GM12865 (cell line): ENCODE data around the gene TSPAN9.

ENCODE experiments used
- DNase-seq: peaks from one replicate; pipeline ENCODE4 v3.0.0; 2010; ENCODE audit warnings: low read depth
- H3K4me3 ChIP-seq: 2 replicates; pipeline ENCODE4 v1.5.1; 2011; ENCODE audit warnings: mild to moderate bottlenecking, low read depth, low read length, control low read depth
- TF ChIP-seq, protein P1 (sequence below): IDR thresholded peaks from 2 replicates; pipeline ENCODE4 v1.5.1; 2011; ENCODE audit warnings: low read length, control low read depth, low read depth, inconsistent platforms; ENCODE audit not compliant: insufficient read depth; ENCODE audit errors: missing control alignments

TSPAN9 gene

DNA sequence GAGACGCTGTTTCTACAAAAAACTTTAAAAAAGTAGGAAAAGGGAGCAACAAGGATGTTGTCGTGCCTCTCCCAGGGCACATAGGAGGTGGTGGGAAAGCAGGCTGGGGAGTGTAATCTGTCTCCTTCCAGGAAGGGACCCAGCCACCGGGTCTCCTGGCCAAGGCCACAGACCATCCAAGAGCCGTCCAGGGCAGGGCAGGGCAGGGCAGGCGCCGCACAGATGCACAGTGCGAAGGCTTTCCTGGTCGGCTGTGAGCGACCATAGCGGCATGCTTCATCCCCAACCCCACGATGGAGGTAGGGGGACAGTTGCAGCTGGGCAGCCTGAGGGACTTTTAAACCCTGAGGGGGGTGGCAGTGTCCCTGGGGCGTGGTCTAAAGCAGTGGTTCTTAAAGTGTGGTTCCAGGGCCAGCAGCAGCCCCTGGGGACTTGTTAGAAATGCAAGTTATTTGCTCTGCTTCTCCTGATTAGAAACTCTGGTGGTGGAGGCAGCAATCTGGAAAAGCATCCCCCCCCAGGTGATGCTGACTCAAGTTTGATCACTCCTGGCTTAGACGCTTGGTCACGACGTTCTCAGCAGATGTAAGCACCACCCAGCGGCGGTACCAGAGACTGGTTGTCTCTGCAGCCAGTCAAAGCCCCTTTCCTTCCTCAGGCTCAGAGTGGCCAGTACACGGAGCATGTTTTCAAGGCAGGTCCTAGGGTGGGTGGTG lies 216.4 kb downstream of the TSPAN9 start:
- H3K4me3 ChIP-seq, result no peak overlapping the region
- DNase-seq, result no peak
- TF ChIP-seq, protein P1, sequence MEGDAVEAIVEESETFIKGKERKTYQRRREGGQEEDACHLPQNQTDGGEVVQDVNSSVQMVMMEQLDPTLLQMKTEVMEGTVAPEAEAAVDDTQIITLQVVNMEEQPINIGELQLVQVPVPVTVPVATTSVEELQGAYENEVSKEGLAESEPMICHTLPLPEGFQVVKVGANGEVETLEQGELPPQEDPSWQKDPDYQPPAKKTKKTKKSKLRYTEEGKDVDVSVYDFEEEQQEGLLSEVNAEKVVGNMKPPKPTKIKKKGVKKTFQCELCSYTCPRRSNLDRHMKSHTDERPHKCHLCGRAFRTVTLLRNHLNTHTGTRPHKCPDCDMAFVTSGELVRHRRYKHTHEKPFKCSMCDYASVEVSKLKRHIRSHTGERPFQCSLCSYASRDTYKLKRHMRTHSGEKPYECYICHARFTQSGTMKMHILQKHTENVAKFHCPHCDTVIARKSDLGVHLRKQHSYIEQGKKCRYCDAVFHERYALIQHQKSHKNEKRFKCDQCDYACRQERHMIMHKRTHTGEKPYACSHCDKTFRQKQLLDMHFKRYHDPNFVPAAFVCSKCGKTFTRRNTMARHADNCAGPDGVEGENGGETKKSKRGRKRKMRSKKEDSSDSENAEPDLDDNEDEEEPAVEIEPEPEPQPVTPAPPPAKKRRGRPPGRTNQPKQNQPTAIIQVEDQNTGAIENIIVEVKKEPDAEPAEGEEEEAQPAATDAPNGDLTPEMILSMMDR, result no peak

DNA sequence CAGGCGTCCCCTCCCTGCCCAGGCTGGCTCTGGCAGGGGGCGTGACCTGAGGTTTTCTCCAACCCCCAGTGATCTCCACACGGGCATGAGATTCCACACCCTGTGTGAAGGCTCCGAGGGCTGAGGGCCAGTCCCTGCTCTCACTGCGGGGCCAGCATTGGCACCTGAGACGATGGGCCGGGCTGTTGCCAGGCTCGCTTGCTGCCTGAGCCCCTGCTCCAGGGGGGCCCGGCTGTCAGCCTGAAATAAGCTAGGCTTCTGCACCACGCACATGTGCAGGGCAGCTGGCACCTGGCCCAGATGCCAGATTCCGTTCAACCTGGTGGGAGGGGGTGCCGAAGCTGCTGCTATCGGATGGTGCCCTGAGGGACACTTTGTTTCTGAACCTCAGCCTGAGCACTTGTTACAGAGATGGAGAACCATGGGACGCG lies 217.3 kb downstream of the TSPAN9 start:
- H3K4me3 ChIP-seq, result no peak overlapping the region
- no peak for DNase-seq
- TF ChIP-seq, protein P1, result no peak

DNA sequence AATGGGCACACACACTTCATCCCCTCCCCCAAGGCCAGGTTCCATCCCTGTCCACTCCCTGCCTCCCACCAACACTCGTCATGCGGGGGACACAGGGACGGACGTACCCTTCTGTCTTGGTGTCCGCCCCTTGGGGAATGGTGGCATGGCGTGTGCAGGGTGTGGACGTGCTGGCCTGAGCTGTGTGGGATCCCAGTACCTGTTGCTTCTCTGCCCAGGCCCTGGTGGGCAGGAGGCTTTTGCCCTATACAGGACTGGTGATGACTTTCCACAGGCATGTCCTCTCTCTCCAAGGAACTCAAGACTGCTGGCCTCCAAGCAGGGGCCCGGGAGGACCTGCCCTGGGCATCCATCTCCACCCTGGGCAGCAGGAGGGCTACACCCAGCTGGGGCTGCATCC lies 218.0 kb downstream of the TSPAN9 start:
- no peak for DNase-seq
- TF ChIP-seq, protein P1, result no peak
- no peak overlapping the region for H3K4me3 ChIP-seq

DNA sequence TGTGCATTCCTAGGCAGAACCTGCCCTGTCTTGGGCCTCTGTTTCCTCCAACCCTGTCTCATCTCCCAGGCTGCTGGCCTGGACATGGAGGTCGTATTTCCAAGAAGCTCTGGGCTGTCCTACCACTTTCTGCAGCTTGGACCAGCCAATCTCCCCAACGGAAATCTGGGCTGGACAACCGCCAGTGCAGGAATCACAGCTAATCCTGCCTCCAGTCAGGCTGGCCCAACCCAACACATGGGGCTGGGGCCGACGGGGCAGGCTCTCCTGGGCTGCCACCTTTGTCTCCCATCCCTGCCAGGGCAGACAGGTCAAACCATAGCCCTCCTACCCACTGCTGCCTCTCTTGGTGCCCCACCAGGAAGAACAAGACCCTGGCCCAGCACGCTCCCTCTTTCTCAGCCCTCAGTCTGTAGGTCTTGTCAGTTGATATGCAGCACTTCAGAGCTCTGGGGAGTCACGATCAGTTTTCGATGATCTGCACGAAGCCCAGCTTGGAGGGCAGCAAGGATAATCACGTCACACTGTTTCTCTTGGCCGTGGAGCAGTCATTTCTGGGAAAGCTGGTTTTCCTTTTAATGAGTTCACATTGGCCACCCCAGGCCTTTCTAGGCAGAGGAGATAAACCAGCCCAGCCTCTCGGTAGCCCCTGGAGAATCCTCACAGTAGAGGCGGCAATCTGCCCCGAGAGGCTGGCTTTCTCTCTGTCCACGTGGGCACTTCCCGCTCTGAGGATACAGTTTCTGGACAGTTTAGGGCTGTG lies 218.6 kb downstream of the TSPAN9 start:
- no peak overlapping the region for H3K4me3 ChIP-seq
- DNase-seq, result no peak
- TF ChIP-seq, protein P1, result no peak

DNA sequence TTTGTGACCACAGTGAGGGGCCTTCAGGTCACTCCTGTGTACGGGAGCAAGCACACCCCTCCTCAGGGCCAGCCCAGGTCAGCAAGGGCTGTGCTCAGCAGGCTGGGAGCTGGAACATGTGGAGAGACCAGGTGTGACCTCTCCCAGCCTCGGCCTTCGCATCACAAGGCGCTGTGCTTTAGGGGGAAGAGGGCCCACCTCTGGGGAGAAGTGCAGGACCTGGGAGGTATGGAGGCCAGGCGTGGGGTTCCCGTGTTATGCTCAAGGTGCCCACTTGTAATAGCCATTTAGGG lies 219.2 kb downstream of the TSPAN9 start:
- TF ChIP-seq, protein P1, result no peak
- H3K4me3 ChIP-seq, result no peak overlapping the region
- DNase-seq, result no peak

DNA sequence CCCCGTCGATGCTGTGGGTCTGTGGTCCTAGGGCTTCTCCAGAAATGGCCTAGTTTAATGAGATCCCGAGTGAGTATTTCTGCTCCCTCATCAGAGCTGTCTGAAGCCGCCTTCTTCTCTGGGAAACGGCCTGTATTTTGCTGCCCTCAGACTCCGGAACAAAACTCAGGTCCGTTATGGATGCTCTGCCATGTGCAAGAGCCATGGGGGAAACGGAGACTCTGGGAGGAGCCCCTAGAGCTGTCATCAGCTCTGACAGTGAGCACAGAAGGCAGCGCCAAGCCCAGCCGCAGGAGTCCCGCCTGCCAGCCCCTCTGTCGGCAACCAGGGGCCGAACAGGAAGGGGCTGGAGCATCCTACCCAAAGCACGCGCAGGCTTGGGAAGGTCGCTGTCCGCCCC lies 221.4 kb downstream of the TSPAN9 start:
- TF ChIP-seq, protein P1, result no peak

More for the DNA sequence above, 221.4 kb downstream of the TSPAN9 start:
- DNase-seq, result no peak
- no peak overlapping the region for H3K4me3 ChIP-seq
